Caco-2 (cell line): ENCODE data around the gene PDIA4. TPM values are rescaled to one million over a fixed set of nuclear protein-coding genes. Genes with fewer than 3 reads are reported as not detected.

Experiments
- BruUV-seq: library from RNA; stranded (reverse); fragments of 400-500 nt; replicated peaks from 2 replicates; lab custom pipeline; 2021; lab: Mats Ljungman, UMichigan
- CTCF ChIA-PET: fragments of 300-600 bp; sonication (Branson Sonifier 250); formaldehyde crosslinking; loops from one replicate; lab custom pipeline; 2022; ENCODE audit warnings: antibody characterized with exemption; lab: Charles Lee
- POLR2A ChIA-PET: fragments of 300-600 bp; sonication (Branson Sonifier 250); formaldehyde crosslinking; loops from one replicate; lab custom pipeline; 2022; ENCODE audit warnings: antibody characterized with exemption; lab: Charles Lee
- DNase-seq, 2 experiments: peaks; one replicate each; pipeline versions ENCODE4 v3.0.0 to v3.0.0-alpha.2; 2020 to 2022
- H3K27me3 ChIP-seq: replicated peaks from 2 replicates; pipeline ENCODE4 v1.6.0; 2011; ENCODE audit warnings: low read length; ENCODE audit not compliant: control insufficient read depth, insufficient read depth
- H3K36me3 ChIP-seq: 2 replicates; pipeline ENCODE4 v1.5.1; 2011; ENCODE audit warnings: low read length; ENCODE audit not compliant: control insufficient read depth, insufficient read depth
- H3K4me1 ChIP-seq: fragments of 250-450 bp; sonication (Bioruptor Pico); 2 replicates; pipeline ENCODE4 v1.5.1; 2020; ENCODE audit warnings: mild to moderate bottlenecking
- H3K4me3 ChIP-seq: 2 replicates; pipeline ENCODE4 v1.5.1; 2011; ENCODE audit warnings: low read depth, mild to moderate bottlenecking, control low read depth, low read length
- H3K9me3 ChIP-seq: fragments of 250-450 bp; sonication (Bioruptor Pico); 2 replicates; pipeline ENCODE4 v1.5.1; 2020; ENCODE audit warnings: mild to moderate bottlenecking, moderate library complexity
- H3K27ac Mint-ChIP-seq: one replicate; pipeline ENCODE4 v1.8.0; 2022; ENCODE audit warnings: mixed read lengths; ENCODE audit not compliant: unreplicated experiment
- H3K27me3 Mint-ChIP-seq: one replicate; pipeline ENCODE4 v1.8.0; 2022; ENCODE audit warnings: mixed read lengths; ENCODE audit not compliant: insufficient read depth, unreplicated experiment
- H3K36me3 Mint-ChIP-seq: one replicate; pipeline ENCODE4 v1.8.0; 2022; ENCODE audit warnings: mild to moderate bottlenecking, mixed read lengths; ENCODE audit not compliant: insufficient read depth, unreplicated experiment
- H3K4me1 Mint-ChIP-seq: one replicate; pipeline ENCODE4 v1.8.0; 2022; ENCODE audit warnings: low read depth, mixed read lengths; ENCODE audit not compliant: unreplicated experiment
- H3K4me3 Mint-ChIP-seq: one replicate; pipeline ENCODE4 v1.8.0; 2022; ENCODE audit warnings: mild to moderate bottlenecking, moderate library complexity, mixed read lengths; ENCODE audit not compliant: unreplicated experiment
- H3K9me3 Mint-ChIP-seq: one replicate; pipeline ENCODE4 v1.8.0; 2022; ENCODE audit warnings: mixed read lengths; ENCODE audit not compliant: unreplicated experiment
- intact Hi-C: fragments of 100-400 bp; cut with micrococcal nuclease; formaldehyde crosslinking; loops from one replicate; pipeline ENCODE4 v1.10.0; 2022; ENCODE audit not compliant: unreplicated experiment
- total RNA-seq: library from RNA; stranded (reverse); gene quantifications from 2 replicates; pipeline ENCODE4 v1.2.3, GENCODE V29; 2022
- TF ChIP-seq, protein P1 (sequence below), 2 experiments: fragments of 200-600 bp in 1 of 2; IDR thresholded peaks; 1 replicate in 1 of 2; 2 replicates in 1 of 2; pipeline versions ENCODE4 v1.5.1 to v1.8.0; 2011 to 2022; ENCODE audit warnings: antibody characterized with exemption in 1 of 2, control low read depth in 1 of 2, inconsistent platforms in 1 of 2, low read depth in 1 of 2, low read length in 1 of 2, mild to moderate bottlenecking in 1 of 2, moderate library complexity in 1 of 2; ENCODE audit not compliant: insufficient read depth in 1 of 2, severe bottlenecking in 1 of 2, unreplicated experiment in 1 of 2

PDIA4 gene
- total RNA-seq, 1 experiment from 2014 or later = 197 TPM

DNA sequence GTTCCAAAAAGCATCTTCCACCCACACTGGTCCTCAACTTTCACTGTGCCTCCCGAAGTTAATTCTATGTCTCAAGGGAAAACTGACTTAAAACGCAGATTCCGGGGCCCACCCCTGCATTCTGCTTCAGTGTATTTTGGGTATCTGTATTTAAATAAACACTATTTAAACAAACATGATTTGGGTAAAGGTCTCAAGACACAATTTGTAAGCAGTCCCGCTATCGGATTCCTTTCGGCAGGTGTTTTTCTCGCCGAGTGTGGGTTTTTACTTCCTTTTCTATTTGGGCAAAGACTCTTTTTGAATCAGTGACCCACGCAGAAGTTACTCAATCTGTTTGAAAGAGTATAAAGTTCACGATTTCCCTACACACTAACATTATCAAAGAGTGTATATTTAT is 1.2 kb downstream of the PDIA4 start:
- H3K4me1 Mint-ChIP-seq = peaks cover 18% of the 10 kb centered on the region
- no peak overlapping the region for H3K27ac Mint-ChIP-seq
- H3K36me3 Mint-ChIP-seq = peaks cover 24% of the 10 kb centered on the region
- Histone ChIP-seq H3K36me3 (no peaks in the 10 kb centered on the region), H3K4me1 (no peaks in the 10 kb centered on the region), H3K9me3 (no peaks in the 10 kb centered on the region), H3K4me3 (peak overlapping the region; percentile 69), H3K27me3 (no peaks in the 10 kb centered on the region)
- BruUV-seq = no TSS peak
- peak overlapping the region; percentile 78 for H3K4me3 Mint-ChIP-seq
- ChIA-PET CTCF (interaction anchor here (0.6 to 1.3 kb wide), 3 partner anchors 31 to 139 kb away, joined by 3 to 5 read pairs (median 3); no protein-coding TSS in a partner anchor), POLR2A (no interaction called here)
- DNase-seq = no peak
- H3K27me3 Mint-ChIP-seq = no peaks in the 10 kb centered on the region
- TF ChIP-seq, protein P1, sequence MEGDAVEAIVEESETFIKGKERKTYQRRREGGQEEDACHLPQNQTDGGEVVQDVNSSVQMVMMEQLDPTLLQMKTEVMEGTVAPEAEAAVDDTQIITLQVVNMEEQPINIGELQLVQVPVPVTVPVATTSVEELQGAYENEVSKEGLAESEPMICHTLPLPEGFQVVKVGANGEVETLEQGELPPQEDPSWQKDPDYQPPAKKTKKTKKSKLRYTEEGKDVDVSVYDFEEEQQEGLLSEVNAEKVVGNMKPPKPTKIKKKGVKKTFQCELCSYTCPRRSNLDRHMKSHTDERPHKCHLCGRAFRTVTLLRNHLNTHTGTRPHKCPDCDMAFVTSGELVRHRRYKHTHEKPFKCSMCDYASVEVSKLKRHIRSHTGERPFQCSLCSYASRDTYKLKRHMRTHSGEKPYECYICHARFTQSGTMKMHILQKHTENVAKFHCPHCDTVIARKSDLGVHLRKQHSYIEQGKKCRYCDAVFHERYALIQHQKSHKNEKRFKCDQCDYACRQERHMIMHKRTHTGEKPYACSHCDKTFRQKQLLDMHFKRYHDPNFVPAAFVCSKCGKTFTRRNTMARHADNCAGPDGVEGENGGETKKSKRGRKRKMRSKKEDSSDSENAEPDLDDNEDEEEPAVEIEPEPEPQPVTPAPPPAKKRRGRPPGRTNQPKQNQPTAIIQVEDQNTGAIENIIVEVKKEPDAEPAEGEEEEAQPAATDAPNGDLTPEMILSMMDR (IDR thresholded peaks at IDR 0.05; ENCODE audit: insufficient read depth in 1 of 2, low read depth in 1 of 2, low read length in 1 of 2, severe bottlenecking in 1 of 2, unreplicated experiment in 1 of 2) = no peak
- H3K9me3 Mint-ChIP-seq = no peaks in the 10 kb centered on the region
- intact Hi-C loops = loop anchor here (5.0 kb wide), 1 partner anchor 120 kb away; the partner anchor contains the start of gene ZNF398

DNA sequence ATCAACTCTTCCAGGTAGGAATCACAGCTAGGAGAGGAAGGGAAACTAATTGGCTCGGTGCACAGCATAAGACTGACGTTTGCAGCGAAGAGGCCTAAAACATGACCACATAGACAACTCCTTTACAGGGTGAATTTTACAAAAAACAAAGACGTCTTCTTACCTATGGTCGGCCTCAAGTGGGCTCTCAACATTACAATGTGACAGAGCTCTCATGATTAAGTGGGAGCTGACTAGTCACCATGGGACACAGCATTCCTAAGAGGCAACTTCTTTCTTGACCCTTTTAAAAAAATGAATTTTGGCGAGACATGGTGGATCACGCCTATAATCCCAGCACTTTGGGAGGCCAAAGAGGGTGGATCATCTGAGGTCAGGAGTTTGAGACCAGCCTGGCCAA is 4.6 kb downstream of the PDIA4 start:
- no peaks in the 10 kb centered on the region for H3K36me3 ChIP-seq
- ChIA-PET POLR2A (no interaction called here), CTCF (no interaction called here)
- H3K36me3 Mint-ChIP-seq = peaks cover 49% of the 10 kb centered on the region
- no peaks in the 10 kb centered on the region for H3K27me3 ChIP-seq
- H3K4me3 ChIP-seq = no peak overlapping the region
- no peaks in the 10 kb centered on the region for H3K9me3 ChIP-seq
- no peaks in the 10 kb centered on the region for H3K4me1 ChIP-seq
- no peak overlapping the region for H3K27ac Mint-ChIP-seq
- BruUV-seq = no TSS peak
- H3K4me1 Mint-ChIP-seq = peaks cover 18% of the 10 kb centered on the region
- no peak overlapping the region for H3K4me3 Mint-ChIP-seq
- DNase-seq = no peak
- intact Hi-C loops = no loop called here
- no peaks in the 10 kb centered on the region for H3K27me3 Mint-ChIP-seq
- TF ChIP-seq, protein P1 (IDR thresholded peaks at IDR 0.05; ENCODE audit: insufficient read depth in 1 of 2, low read depth in 1 of 2, low read length in 1 of 2, severe bottlenecking in 1 of 2, unreplicated experiment in 1 of 2) = no peak
- no peaks in the 10 kb centered on the region for H3K9me3 Mint-ChIP-seq

DNA sequence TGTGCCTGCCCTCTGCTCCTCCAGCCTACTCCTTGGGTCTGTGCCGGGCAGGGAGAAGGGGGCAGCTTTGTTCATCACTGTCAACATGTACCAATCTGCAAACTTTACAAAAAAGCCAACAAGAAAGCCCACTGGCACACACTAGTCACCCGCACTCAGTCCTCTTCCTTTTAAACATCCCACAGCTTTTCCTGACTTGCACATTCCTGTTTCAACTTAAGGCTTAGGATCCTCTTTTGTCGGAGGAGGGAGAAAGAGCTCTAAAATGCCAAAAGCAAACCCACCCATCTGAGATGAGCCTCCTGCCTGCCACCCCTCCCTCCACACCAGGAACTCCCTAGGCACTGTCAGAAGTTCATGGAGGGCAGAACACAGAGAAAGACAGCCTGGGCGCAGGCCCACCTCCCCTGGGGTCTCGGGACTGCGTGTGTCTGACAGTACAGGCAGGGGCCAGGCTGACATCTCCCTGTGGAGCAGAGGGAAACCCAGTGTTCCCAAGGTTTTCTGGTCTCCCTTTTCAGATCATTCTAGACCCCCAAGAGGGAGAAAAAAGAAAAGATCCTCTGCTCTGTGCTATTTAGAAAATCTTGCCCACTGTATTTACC is 5.4 kb downstream of the PDIA4 start:
- intact Hi-C loops = no loop called here
- Histone ChIP-seq H3K27me3 (no peaks in the 10 kb centered on the region), H3K36me3 (no peaks in the 10 kb centered on the region; the same call in 1 of the 2 replicates), H3K4me3 (no peak overlapping the region), H3K4me1 (no peaks in the 10 kb centered on the region), H3K9me3 (no peaks in the 10 kb centered on the region)
- Mint-ChIP-seq H3K27me3 (no peaks in the 10 kb centered on the region), H3K27ac (no peak overlapping the region), H3K4me3 (no peak overlapping the region), H3K4me1 (peaks cover 18% of the 10 kb centered on the region), H3K9me3 (no peaks in the 10 kb centered on the region), H3K36me3 (peaks cover 45% of the 10 kb centered on the region)
- TF ChIP-seq, protein P1 (IDR thresholded peaks at IDR 0.05; ENCODE audit: insufficient read depth in 1 of 2, low read depth in 1 of 2, low read length in 1 of 2, severe bottlenecking in 1 of 2, unreplicated experiment in 1 of 2) = no peak
- POLR2A ChIA-PET = no interaction called here
- BruUV-seq = no TSS peak
- CTCF ChIA-PET = no interaction called here
- no peak for DNase-seq
